Adipose tissue (tissue), 3 donors: Measurements from ENCODE around the gene MID1. TPM values are rescaled to one million over a fixed set of nuclear protein-coding genes. Genes with fewer than 3 reads are reported as not detected.

Source experiments
- H3K27ac ChIP-seq: one replicate; pipeline ENCODE4 v1.5.1; 2013; ENCODE audit warnings: low read depth, low read length
- WGBS, 3 donors: extraction: QIAGEN DNeasy Blood & Tissue Kit; methylation state at CpG; one replicate each; pipeline ENCODE4 v1.1.7; 2013; 5-methylcytosine and 5-hydroxymethylcytosine counted together
- polyA plus RNA-seq, 3 donors: library from polyadenylated mRNA; stranded (reverse); fragments of 200-250 nt; gene quantifications; one replicate each; pipeline ENCODE4 v1.2.3, GENCODE V29; 2013
- donor health status: healthy with polysubstance abuse.
- donor health status: Bipolar disorder and iron deficiency.
- donor health status: healthy.

The MID1 gene
- polyA plus RNA-seq: 1 to 10 TPM; 1.6 to 4.3 (median 3.1) TPM

DNA sequence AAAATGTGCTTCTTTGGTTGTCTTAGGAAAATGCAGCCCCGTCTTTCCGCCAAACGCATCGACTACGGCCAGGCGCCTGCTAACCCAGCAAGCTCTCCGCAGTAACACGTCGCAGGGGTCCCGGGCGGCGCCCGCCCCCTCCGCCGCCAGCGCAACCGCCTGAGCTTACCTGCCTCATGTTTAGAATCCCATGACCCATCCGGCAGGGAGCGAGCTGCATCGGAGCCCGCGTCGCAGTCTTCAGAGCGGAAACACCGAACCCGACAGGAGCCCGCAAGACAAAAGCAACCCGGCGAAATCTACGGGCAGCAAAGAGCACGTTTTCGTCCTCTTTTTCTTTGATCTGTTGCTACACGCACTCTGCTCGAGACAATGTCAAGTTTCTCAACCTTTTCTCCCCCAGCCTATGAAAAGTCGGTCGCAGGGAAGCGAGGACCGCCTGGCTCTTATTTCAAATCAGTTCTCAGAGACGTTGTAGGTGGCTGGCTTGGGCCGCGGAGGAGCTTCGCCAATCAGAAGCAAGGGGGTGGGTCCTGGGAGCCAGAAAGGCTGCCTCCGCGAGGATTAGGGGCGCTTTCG is at the start of gene MID1:
MID1 (minus strand) TSS at position 465 of the 579 bp plus-strand sequence. CDS start 53,038 bp downstream, outside the sequence.
- WGBS, 3 donors: 0 to 19% (median 1%) methylated on average over 42 to 46 of the region's 46 CpGs
- H3K27ac ChIP-seq: no peak within 1 kb of the TSS

DNA sequence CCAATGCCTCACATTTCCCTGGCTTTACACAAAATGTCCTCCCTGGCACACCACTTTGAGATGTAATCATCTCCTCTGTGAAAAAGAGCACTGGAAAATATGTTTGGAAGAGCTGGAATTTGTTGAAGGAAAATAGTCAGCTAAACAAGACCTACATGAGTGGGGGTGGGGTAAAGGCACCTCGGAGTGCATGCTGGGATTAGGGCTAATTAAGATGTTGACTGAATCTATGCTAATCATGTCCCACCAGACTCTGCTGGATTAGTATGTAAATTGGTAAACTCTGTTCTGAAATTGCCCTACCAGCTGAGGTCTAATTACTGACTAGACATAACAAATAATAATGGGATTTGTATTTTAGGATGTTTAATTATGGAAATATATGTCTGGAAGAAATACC is 46.8 kb upstream of the MID1 start:
- WGBS, 3 donors: 70 to 94% (median 91%) methylated on average over 1 of the region's 1 CpG
- H3K27ac ChIP-seq: no peak overlapping the region

- no peak overlapping the region for H3K27ac ChIP-seq
- WGBS, 3 donors: 48 to 83% (median 77%) methylated on average over 1 of the region's 1 CpG
Measured at GRCh38 chrX:10666102-10666501, 45.7 kb upstream of the MID1 start.

GRCh38 chrX:10665681-10666080 is 45.3 kb upstream of the MID1 start:
- 81 to 97% (median 92%) methylated on average over 7 of the region's 7 CpGs for WGBS, 3 donors
- H3K27ac ChIP-seq: no peak overlapping the region

- 39 to 71% (median 70%) methylated on average over 6 of the region's 6 CpGs for WGBS, 3 donors
- no peak overlapping the region for H3K27ac ChIP-seq
Measured at GRCh38 chrX:10660171-10660570, 39.8 kb upstream of the MID1 start.

GRCh38 chrX:10656214-10656613 is 35.8 kb upstream of the MID1 start:
- no peak overlapping the region for H3K27ac ChIP-seq
- 18 to 46% (median 29%) methylated on average over 1 of the region's 1 CpG for WGBS, 3 donors

DNA sequence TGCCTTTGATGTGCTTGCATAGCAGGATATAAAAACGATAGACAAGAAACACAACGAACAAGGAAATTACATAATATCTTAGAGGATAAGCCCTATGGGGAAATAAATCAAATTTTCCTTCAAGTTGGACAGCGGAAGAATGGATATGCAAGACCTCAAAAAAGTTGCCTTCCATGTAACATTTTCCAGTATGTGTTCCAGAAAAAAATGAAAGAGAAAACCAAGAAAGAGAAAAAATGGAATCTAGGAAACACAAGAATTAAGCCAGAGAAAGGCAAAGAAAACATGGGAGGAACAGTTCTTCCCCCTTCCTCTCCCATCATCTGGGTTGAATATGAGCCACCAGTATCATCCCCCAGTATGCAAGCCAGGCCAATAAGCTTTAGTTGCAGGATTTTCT is 34.6 kb upstream of the MID1 start:
- 42 to 80% (median 49%) methylated on average over 3 of the region's 3 CpGs for WGBS, 3 donors
- H3K27ac ChIP-seq: no peak overlapping the region

DNA sequence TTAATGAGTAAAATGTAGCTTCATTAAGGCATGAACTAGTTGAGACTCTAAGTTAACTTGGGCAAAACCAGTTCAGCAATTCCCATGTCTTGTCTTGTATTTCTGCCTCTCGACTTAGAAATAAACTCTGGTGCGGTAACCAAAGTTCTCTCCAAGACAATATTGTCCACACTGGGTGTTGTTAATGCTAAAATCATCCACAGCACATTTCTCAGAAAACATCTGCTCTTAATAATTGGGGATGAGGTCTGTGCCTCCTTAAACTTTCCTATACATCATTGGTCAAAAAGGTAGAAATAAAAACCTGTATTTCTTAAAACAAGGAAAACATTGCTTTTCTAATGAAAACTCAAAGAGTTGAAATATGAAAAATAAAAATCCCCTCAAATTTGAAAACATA is 32.9 kb upstream of the MID1 start:
- WGBS, 3 donors: 88 to 98% (median 96%) methylated on average over 2 of the region's 2 CpGs
- H3K27ac ChIP-seq: no peak overlapping the region

DNA sequence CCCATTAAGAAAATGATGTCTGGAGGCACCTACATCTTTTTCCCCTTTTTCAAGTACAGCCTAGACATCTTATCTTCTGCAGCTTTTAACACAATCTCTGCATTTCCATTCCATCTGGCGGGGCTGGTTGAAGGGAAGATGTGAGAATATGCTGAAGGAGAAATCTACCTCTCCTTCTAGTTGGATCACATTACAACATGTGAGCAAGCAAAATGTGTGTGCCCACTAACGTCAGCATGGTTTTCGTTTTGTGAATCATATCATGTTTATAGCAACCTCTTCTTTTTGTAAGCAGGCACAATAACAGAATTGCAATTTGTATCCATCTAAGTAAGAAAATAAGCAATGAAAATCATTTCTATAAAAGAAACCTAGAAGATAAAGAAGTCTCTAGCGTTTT is 28.9 kb upstream of the MID1 start:
- WGBS, 3 donors: 67 to 90% (median 83%) methylated on average over 4 of the region's 4 CpGs
- H3K27ac ChIP-seq: no peak overlapping the region

GRCh38 chrX:10648614-10649013 is 28.2 kb upstream of the MID1 start:
- WGBS, 3 donors: 17 to 50% (median 25%) methylated on average over 3 of the region's 3 CpGs
- H3K27ac ChIP-seq: no peak overlapping the region

- 33 to 39% (median 35%) methylated on average over 1 of the region's 1 CpG for WGBS, 3 donors
Measured at GRCh38 chrX:10636851-10637250, 16.5 kb upstream of the MID1 start.

GRCh38 chrX:10636337-10636736 is 16.0 kb upstream of the MID1 start:
- WGBS, 3 donors: 2 to 24% (median 4%) methylated on average over 3 of the region's 3 CpGs
- H3K27ac ChIP-seq: no peak overlapping the region

More at GRCh38 chrX:10636851-10637250, 16.5 kb upstream of the MID1 start:
- no peak overlapping the region for H3K27ac ChIP-seq

DNA sequence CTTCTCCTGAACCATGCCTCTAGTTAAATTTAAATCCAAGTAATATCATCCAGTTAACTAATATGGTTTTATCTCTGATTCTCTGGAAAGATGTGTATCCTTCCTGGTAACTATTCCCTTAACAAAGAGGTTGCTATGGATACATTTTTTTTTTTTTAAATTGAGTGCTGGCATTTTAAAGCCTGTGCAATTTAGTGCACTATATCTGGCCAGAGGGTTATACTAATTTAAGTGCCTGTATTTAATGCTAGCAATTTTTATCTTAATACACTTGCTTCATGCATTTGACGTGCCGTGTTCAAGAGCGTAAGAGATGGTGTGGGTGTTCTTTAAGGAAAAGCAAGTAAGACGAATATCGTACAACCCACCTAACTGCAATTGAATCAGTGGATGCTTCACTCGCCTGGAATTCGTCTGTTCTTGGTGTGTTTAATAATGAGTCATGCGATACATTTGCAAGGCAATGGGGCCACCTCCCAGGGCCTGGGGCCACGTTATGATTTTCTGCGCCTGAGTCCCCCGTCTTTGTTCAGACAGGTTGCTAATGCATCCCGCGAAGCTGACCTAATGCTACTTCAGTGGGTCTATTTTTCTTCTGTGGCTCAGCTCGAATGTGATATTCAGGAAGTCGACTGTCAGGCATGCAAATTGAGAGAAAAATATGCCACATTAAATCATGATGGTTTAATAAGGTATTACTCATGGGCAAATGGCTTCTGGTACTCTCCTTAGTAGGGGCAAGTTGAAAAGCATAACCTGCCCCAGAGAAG is 14.2 kb upstream of the MID1 start:
- WGBS, 3 donors: 66 to 89% (median 73%) methylated on average over 15 of the region's 15 CpGs
- no peak overlapping the region for H3K27ac ChIP-seq

GRCh38 chrX:10633722-10634121 is 13.3 kb upstream of the MID1 start:
- WGBS, 3 donors: 4 to 48% (median 17%) methylated on average over 2 of the region's 2 CpGs
- H3K27ac ChIP-seq: no peak overlapping the region

DNA sequence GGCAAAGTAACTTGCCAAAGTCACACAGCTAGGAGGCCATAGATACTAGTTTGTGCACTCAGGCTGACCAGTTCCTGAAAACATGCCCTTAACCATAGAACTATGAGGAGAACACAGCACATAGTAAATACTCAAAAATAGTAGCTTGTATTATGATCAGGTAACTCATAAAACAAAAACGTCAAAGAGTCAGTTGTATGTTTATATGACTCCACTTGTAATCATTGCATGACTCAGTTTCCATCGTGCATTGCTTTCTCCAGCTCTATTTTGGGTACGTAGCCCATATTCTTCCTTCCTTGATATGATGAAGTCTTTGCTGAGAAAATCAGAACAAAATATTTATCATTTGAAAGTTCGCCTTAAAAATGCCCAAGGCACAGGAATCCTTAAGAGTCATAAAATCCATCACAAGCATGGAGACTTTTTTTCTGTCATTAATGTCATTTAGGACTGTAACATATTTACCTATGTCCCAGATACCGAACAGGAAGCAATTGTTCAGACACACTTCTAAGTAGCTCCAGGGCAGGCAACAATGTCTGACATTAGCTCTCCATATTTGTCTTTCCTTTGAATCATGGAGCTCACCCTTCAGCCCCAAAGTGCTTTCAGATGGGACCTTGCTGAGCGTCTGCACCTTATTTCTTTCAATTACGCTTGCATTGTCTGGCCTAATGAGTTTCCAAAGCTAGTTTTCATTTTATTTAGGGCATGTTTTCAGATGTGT is 11.2 kb upstream of the MID1 start:
- H3K27ac ChIP-seq: no peak overlapping the region
- 80 to 90% (median 88%) methylated on average over 7 of the region's 7 CpGs for WGBS, 3 donors

DNA sequence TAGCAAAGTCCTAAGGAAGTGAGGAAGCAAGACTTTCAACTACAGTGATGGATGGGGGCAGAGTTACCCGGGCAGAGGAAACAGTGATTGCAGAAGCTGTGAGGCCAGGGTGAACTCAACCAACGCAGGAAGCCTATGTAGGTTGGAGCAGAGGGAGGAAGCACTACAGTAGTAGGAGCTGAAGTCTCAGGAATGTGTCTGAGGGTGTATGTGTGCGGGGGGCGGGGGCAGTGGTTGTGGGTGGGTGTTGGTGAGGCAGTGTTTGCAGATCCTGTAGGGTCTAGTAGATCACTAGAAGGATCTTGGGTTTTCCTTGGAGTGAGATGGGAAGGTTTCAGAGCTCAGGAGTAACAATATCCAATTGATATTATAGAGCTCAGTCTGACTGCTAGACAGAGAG is 9.9 kb upstream of the MID1 start:
- H3K27ac ChIP-seq: no peak overlapping the region
- WGBS, 3 donors: 46 to 85% (median 53%) methylated on average over 3 to 4 of the region's 4 CpGs

GRCh38 chrX:10629905-10630304 is 9.5 kb upstream of the MID1 start:
- WGBS, 3 donors: 86 to 97% (median 94%) methylated on average over 3 of the region's 3 CpGs
- H3K27ac ChIP-seq: no peak overlapping the region

DNA sequence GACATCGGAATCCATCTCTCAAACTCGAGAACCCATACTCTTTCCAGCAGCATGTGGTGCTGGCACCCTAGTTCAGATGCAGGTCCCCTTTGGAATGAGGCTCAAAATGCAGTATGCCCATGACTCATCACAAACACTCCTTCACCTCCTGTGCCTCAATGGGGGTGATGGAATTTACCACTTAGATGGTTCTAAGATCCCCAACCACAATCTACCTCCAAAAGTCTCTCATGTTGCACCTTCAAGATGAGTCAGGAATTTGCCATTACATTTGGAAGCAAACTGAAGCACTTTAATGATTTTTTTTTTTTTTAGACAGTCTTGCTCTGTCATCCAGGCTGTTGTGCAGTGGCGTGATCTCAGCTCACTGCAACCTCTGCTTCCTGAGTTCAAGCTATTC is 8.5 kb upstream of the MID1 start:
- 89 to 93% (median 90%) methylated on average over 3 of the region's 3 CpGs for WGBS, 3 donors
- H3K27ac ChIP-seq: no peak overlapping the region

DNA sequence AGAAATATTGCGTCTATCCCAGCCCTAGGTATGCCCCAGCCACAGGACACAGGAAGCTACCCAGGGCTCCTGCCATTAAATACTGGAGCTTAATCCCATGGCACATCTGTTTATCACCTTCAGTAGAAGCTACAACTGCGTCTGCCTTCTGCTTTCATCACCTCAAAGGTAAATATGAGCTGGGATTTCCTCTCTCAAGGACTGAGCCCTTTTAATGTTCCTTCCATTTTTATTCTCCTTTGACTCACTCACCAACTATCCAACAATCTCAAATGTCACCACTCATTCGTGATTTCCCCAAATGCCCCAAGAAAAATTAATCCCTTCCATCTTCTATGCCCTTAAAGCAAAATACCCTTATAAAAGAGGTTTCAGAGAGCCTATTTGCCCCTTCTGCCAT is 1.8 kb upstream of the MID1 start:
- no peak overlapping the region for H3K27ac ChIP-seq
- 62 to 91% (median 84%) methylated on average over 3 of the region's 3 CpGs for WGBS, 3 donors
